ENCODE results near the gene CAMK4.

GRCh38 chr5:111224561-111225345, 569 bp downstream of the CAMK4 start:
- TF ChIP-seq GATA2 (IDR thresholded peaks at IDR 0.05; ENCODE audit: low read depth, low read length) (no peak), GATA3 (IDR thresholded peaks at IDR 0.05; ENCODE audit: low read depth, low read length) (no peak)
